ENCODE results near the gene WLS. TPM values are rescaled to one million over a fixed set of nuclear protein-coding genes. Genes with fewer than 3 reads are reported as not detected.
A peak's percentile ranks its signal among the peaks of the same experiment; 100 is the strongest.

WLS gene
- total and polyA plus RNA-seq, 4 experiments from 2014 or later: not detected

DNA sequence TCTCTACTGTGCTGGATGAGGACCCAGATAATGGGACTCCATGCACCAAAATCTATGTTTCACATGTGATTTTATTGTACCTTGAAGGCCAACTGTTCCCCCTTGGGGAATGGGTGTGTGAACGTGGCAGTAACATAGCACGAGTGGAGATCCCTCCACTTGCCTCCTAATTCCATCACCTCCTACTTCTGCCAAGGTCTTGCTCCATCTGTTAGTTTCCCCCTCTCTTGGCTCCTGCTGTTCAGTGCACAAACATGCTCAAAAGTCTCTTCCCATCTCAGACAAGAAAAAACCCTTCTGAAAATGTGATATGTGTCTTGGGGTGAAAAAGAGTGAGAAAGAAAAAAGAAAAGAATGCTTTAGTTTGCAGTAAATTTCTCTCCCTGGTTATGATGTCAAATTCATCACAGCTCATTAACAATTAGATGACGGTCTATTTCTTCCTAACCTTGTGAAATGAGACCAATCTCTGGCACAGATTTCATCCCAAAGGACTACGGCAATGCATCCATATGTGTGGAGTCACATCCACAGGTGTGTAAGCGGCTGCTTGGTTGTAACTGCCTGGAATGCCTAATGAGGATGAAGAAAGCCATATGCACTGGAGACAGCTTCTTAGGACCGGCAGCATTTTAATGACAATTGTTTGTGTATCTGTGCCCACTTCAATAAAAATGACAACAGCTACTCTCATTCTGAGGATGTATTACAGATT lies 102.6 kb downstream of the WLS start:
- Mint-ChIP-seq H3K4me3 (no peak overlapping the region), H3K9me3 (no peaks in the 10 kb centered on the region), H3K36me3 (no peaks in the 10 kb centered on the region), H3K27ac (no peak overlapping the region), H3K27me3 (peaks cover 0 to 2% of the 10 kb centered on the region in 2 donors), H3K4me1 (no peaks in the 10 kb centered on the region)
- no peak overlapping the region for H3K27ac ChIP-seq (ENCODE audit: low read depth, low read length)
- ChIA-PET POLR2A (ENCODE audit: partially characterized antibody) (no interaction called here), CTCF (ENCODE audit: partially characterized antibody) (interaction anchor here (2.1 to 2.2 kb wide), 2 partner anchors 9 to 12 kb away, joined by 9 to 11 read pairs; no protein-coding TSS in a partner anchor)
- H3K9me3 ChIP-seq (ENCODE audit: control insufficient read depth in 1 of 2, low read length in 2 of 2): no peaks in the 10 kb centered on the region
- no peaks in the 10 kb centered on the region for H3K36me3 ChIP-seq (ENCODE audit: insufficient read depth, low read length)
- H3K27me3 ChIP-seq (ENCODE audit: insufficient read depth, low read length): no peaks in the 10 kb centered on the region
- H3K4me3 ChIP-seq (ENCODE audit: low read length in 2 of 2): no peak overlapping the region
- no peaks in the 10 kb centered on the region for H3K4me1 ChIP-seq (ENCODE audit: insufficient read depth, low read length)
- no peak for DNase-seq
- intact Hi-C loops (cut with micrococcal nuclease): no loop called here

DNA sequence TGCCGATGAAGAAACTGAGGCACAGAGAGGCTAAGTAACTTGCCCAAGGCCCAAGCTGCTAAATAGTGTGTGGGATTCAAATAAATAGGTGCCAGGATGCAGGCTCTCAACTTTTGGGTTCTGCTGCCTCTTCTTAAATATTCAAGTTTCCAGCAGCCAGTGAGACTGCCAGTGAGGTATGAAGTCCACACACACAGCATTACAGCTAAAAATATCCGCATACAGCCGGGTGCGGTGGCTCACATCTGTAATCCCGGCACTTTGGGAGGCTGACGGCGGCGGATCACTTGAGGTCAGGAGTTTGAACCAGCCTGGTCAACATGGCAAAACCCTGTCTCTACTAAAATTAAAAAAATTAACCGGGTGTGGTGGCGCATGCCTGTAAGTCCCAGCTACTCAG lies 103.5 kb downstream of the WLS start:
- Histone ChIP-seq H3K9me3 (ENCODE audit: control insufficient read depth in 1 of 2, low read length in 2 of 2) (no peaks in the 10 kb centered on the region), H3K27ac (ENCODE audit: low read depth, low read length) (no peak overlapping the region), H3K4me1 (ENCODE audit: insufficient read depth, low read length) (no peaks in the 10 kb centered on the region), H3K36me3 (ENCODE audit: insufficient read depth, low read length) (no peaks in the 10 kb centered on the region), H3K27me3 (ENCODE audit: insufficient read depth, low read length) (no peaks in the 10 kb centered on the region), H3K4me3 (ENCODE audit: low read length in 2 of 2) (no peak overlapping the region)
- Mint-ChIP-seq H3K27me3 (peaks cover 0 to 2% of the 10 kb centered on the region in 2 donors), H3K9me3 (no peaks in the 10 kb centered on the region), H3K36me3 (no peaks in the 10 kb centered on the region), H3K4me3 (no peak overlapping the region), H3K27ac (no peak overlapping the region), H3K4me1 (no peaks in the 10 kb centered on the region)
- ChIA-PET CTCF (ENCODE audit: partially characterized antibody) (interaction anchor here (2.1 to 2.2 kb wide), 2 partner anchors 8 to 11 kb away, joined by 9 to 11 read pairs; no protein-coding TSS in a partner anchor), POLR2A (ENCODE audit: partially characterized antibody) (no interaction called here)
- DNase-seq: no peak
- intact Hi-C loops (cut with micrococcal nuclease): no loop called here

DNA sequence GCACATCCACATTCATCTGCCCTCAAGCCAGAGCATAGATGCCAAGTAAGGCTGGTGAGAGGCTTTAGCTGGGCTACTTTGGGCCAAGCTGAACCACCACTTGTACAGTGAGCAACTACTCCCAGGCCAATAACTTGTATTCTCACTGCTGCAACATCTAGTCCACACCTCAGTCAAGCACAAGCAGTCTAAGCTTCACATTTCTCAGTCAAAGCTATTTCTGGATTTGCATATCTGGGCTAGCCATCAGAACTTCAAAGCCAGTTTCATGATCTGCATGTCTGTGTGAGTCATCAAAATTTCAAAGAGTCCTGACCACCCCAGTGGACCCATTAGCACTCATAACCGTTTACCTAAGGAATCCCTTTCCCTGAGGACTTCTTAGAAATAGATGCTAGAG lies 104.2 kb downstream of the WLS start:
- H3K4me3 Mint-ChIP-seq: no peak overlapping the region
- H3K36me3 Mint-ChIP-seq: no peaks in the 10 kb centered on the region
- no peak overlapping the region for H3K4me3 ChIP-seq (ENCODE audit: low read length in 2 of 2)
- ChIA-PET CTCF (ENCODE audit: partially characterized antibody) (interaction anchor here (3.1 kb wide), 1 partner anchor 11 kb away, joined by 17 read pairs; no protein-coding TSS in a partner anchor), POLR2A (ENCODE audit: partially characterized antibody) (no interaction called here)
- no peaks in the 10 kb centered on the region for H3K9me3 Mint-ChIP-seq
- no peaks in the 10 kb centered on the region for H3K9me3 ChIP-seq (ENCODE audit: control insufficient read depth in 1 of 2, low read length in 2 of 2)
- no peaks in the 10 kb centered on the region for H3K36me3 ChIP-seq (ENCODE audit: insufficient read depth, low read length)
- intact Hi-C loops (cut with micrococcal nuclease): no loop called here
- no peak overlapping the region for H3K27ac Mint-ChIP-seq
- H3K4me1 ChIP-seq (ENCODE audit: insufficient read depth, low read length): no peaks in the 10 kb centered on the region
- H3K27ac ChIP-seq (ENCODE audit: low read depth, low read length): no peak overlapping the region
- no peaks in the 10 kb centered on the region for H3K4me1 Mint-ChIP-seq
- peaks cover 0 to 2% of the 10 kb centered on the region in 2 donors for H3K27me3 Mint-ChIP-seq
- no peaks in the 10 kb centered on the region for H3K27me3 ChIP-seq (ENCODE audit: insufficient read depth, low read length)
- DNase-seq: no peak

DNA sequence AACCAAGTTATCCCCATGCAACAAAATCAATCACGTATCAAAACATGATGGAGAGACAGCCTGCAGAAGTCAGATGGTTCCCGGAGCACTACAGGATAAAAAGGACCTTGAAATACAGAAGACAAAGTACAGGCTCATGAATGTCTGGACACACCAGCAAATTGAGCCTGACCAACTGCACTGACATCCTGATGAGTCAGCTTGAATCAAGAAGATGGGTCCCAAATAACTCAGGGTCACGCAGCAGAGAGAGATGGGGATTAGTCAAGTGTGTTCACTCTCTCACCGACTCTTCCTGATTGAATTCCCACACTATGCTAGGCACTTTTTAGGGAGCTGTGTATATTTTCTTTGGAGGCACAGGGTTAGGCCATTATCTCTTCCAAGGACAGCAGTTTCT lies 110.8 kb downstream of the WLS start:
- Mint-ChIP-seq H3K4me1 (peaks cover 3 to 7% (median 5%) of the 10 kb centered on the region in 4 donors), H3K27ac (no peak overlapping the region)
- intact Hi-C loops (cut with micrococcal nuclease): no loop called here

DNA sequence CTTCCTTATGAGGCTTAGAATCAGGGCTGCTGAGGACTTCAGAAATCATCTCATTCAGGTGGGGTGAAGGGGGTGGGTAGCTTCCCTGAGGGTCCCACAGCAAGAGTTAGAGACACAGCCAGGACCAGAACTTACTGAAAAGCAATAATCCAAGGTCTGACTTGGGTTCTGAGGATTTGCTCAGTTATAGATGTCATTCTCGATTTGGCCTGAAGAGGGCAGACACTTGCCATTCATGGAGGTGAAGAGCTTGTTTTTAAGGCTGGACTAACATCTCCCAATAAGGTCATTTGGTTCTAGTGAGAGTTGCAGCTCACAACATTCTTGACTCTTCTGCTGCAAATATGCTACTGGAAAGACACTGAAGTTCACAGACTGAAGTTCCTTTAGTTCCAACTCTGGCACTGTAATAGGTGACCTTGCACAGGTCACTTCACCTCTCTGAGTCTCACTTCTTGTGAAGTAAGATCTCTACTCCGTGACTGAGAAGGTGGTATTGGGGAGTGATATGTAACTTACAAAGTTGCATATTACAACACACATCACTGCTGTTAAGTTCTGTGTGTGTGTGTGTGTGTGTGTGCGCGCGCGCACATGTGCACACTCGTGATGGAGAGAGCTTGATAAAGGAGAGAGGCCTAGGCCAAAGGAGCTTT lies 112.1 kb downstream of the WLS start:
- Histone ChIP-seq H3K9me3 (ENCODE audit: control insufficient read depth in 1 of 2, low read length in 2 of 2) (no peaks in the 10 kb centered on the region), H3K4me3 (ENCODE audit: low read length in 2 of 2) (no peak overlapping the region), H3K27me3 (ENCODE audit: insufficient read depth, low read length) (no peaks in the 10 kb centered on the region), H3K27ac (ENCODE audit: low read depth, low read length) (no peak overlapping the region), H3K4me1 (ENCODE audit: insufficient read depth, low read length) (no peaks in the 10 kb centered on the region), H3K36me3 (ENCODE audit: insufficient read depth, low read length) (no peaks in the 10 kb centered on the region)
- Mint-ChIP-seq H3K4me1 (peaks cover 3 to 9% (median 5%) of the 10 kb centered on the region in 4 donors), H3K27me3 (peaks cover 0 to 7% of the 10 kb centered on the region in 2 donors), H3K36me3 (no peaks in the 10 kb centered on the region), H3K4me3 (no peak overlapping the region), H3K9me3 (no peaks in the 10 kb centered on the region), H3K27ac (no peak overlapping the region)
- POLR2A ChIA-PET (ENCODE audit: partially characterized antibody): no interaction called here
- CTCF ChIA-PET (ENCODE audit: partially characterized antibody): interaction anchor here (0.6 to 1.9 kb wide), 8 partner anchors 10 to 1619 kb away, joined by 3 to 11 read pairs (median 4); no protein-coding TSS in a partner anchor
- intact Hi-C loops (cut with micrococcal nuclease): no loop called here
- DNase-seq: peak in 4 of 5 donors; percentile 8 to 17 (median 16)

More for the DNA sequence above, 110.8 kb downstream of the WLS start:
- Mint-ChIP-seq H3K4me3 (no peak overlapping the region), H3K36me3 (no peaks in the 10 kb centered on the region), H3K9me3 (no peaks in the 10 kb centered on the region), H3K27me3 (peaks cover 0 to 6% of the 10 kb centered on the region in 2 donors)
- no peak for DNase-seq
- CTCF ChIA-PET (ENCODE audit: partially characterized antibody): interaction anchor here (1.9 kb wide), 1 partner anchor 8 kb away, joined by 11 read pairs; no protein-coding TSS in a partner anchor
- POLR2A ChIA-PET (ENCODE audit: partially characterized antibody): no interaction called here
- H3K36me3 ChIP-seq (ENCODE audit: insufficient read depth, low read length): no peaks in the 10 kb centered on the region
- no peak overlapping the region for H3K4me3 ChIP-seq (ENCODE audit: low read length in 2 of 2)
- no peaks in the 10 kb centered on the region for H3K27me3 ChIP-seq (ENCODE audit: insufficient read depth, low read length)
- H3K4me1 ChIP-seq (ENCODE audit: insufficient read depth, low read length): no peaks in the 10 kb centered on the region
- no peak overlapping the region for H3K27ac ChIP-seq (ENCODE audit: low read depth, low read length)
- H3K9me3 ChIP-seq (ENCODE audit: control insufficient read depth in 1 of 2, low read length in 2 of 2): no peaks in the 10 kb centered on the region

DNA sequence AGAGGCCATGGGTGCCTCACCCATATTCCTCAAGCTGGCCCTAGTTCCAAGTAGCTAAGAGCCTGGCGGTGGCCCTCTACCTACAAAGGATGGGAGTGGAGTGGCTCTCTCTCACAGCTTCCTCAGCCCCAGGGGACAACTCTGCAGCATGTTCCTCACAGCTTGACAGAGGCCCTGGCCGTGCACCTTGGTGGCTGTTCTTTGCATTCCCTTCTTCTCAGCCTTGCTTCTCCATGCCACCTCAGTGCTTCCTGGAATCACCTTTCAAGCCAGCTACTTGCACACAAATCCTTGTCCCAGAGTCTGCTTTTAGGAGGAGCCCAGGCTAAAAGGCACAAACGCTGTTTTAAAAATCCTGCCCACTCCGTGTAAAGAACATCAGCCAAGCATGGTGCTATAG lies 112.9 kb downstream of the WLS start:
- H3K36me3 Mint-ChIP-seq: no peaks in the 10 kb centered on the region
- peaks cover 3 to 9% (median 5%) of the 10 kb centered on the region in 4 donors for H3K4me1 Mint-ChIP-seq
- ChIA-PET POLR2A (ENCODE audit: partially characterized antibody) (no interaction called here), CTCF (ENCODE audit: partially characterized antibody) (interaction anchor here (1.4 to 3.9 kb wide), 4 partner anchors 11 to 1619 kb away, joined by 5 to 42 read pairs (median 8); no protein-coding TSS in a partner anchor)
- no peak overlapping the region for H3K4me3 ChIP-seq (ENCODE audit: low read length in 2 of 2)
- no peaks in the 10 kb centered on the region for H3K9me3 ChIP-seq (ENCODE audit: control insufficient read depth in 1 of 2, low read length in 2 of 2)
- H3K27ac ChIP-seq (ENCODE audit: low read depth, low read length): no peak overlapping the region
- H3K36me3 ChIP-seq (ENCODE audit: insufficient read depth, low read length): no peaks in the 10 kb centered on the region
- intact Hi-C loops (cut with micrococcal nuclease): no loop called here
- no peak overlapping the region for H3K27ac Mint-ChIP-seq
- H3K4me1 ChIP-seq (ENCODE audit: insufficient read depth, low read length): no peaks in the 10 kb centered on the region
- no peaks in the 10 kb centered on the region for H3K9me3 Mint-ChIP-seq
- peaks cover 0 to 5% of the 10 kb centered on the region in 2 donors for H3K27me3 Mint-ChIP-seq
- no peak overlapping the region for H3K4me3 Mint-ChIP-seq
- no peak for DNase-seq
- no peaks in the 10 kb centered on the region for H3K27me3 ChIP-seq (ENCODE audit: insufficient read depth, low read length)

DNA sequence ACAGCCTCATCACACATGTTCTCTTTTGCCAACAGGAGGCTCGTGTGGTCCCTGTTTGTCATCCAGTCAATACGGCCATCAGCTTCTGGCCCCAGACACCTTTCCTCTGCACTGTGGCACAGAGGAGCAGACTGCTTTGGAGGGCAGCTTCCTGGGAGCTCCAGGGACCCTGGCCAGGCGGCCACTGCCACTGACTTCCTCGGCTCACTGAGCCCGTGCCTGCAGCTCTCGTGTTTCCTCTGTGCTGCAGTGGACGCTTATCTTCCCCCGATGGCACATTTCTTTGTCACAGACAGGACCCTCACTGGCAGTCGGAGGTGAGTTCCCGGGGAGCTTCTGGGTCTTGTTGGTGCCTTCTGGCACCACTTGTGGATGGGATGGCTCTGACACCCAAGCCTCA lies 114.9 kb downstream of the WLS start:
- H3K9me3 ChIP-seq (ENCODE audit: control insufficient read depth in 1 of 2, low read length in 2 of 2): no peaks in the 10 kb centered on the region
- no peaks in the 10 kb centered on the region for H3K27me3 ChIP-seq (ENCODE audit: insufficient read depth, low read length)
- H3K9me3 Mint-ChIP-seq: no peaks in the 10 kb centered on the region
- H3K36me3 ChIP-seq (ENCODE audit: insufficient read depth, low read length): no peaks in the 10 kb centered on the region
- no peak overlapping the region for H3K4me3 Mint-ChIP-seq
- H3K4me1 ChIP-seq (ENCODE audit: insufficient read depth, low read length): no peaks in the 10 kb centered on the region
- intact Hi-C loops (cut with micrococcal nuclease): no loop called here
- POLR2A ChIA-PET (ENCODE audit: partially characterized antibody): no interaction called here
- no peak overlapping the region for H3K4me3 ChIP-seq (ENCODE audit: low read length in 2 of 2)
- H3K4me1 Mint-ChIP-seq: peaks cover 3 to 9% (median 5%) of the 10 kb centered on the region in 4 donors
- DNase-seq: no peak
- H3K27me3 Mint-ChIP-seq: peaks cover 0 to 5% of the 10 kb centered on the region in 2 donors
- CTCF ChIA-PET (ENCODE audit: partially characterized antibody): interaction anchor here (0.8 to 3.9 kb wide), 19 partner anchors 9 to 1622 kb away, joined by 3 to 42 read pairs (median 4); no protein-coding TSS in a partner anchor
- no peaks in the 10 kb centered on the region for H3K36me3 Mint-ChIP-seq
- no peak overlapping the region for H3K27ac ChIP-seq (ENCODE audit: low read depth, low read length)
- no peak overlapping the region for H3K27ac Mint-ChIP-seq

All from CD4-positive, alpha-beta memory T cell (primary cell).